Naive thymus-derived CD4-positive, alpha-beta T cell (primary cell): ENCODE data around the gene POLR2C. TPM values are rescaled to one million over a fixed set of nuclear protein-coding genes. Genes with fewer than 3 reads are reported as not detected.
A peak's percentile ranks its signal among the peaks of the same experiment; 100 is the strongest.
"Not testable (repeated sequence)": the region's sequence is repeated elsewhere in the genome, so short reads cannot be mapped to it uniquely, and the experiment has no call there.

Experiments used
- ATAC-seq: fragments of 150-1000 bp; cut with Tn5 transposase; 2 replicates; pipeline ENCODE4 v1.10.0; 2021; ENCODE audit warnings: mild to moderate bottlenecking, moderate library complexity
- CTCF ChIA-PET: fragments of 350-600 bp; sonication (Branson Sonifier 250); formaldehyde crosslinking; loops from one replicate; lab custom pipeline; 2021; ENCODE audit warnings: antibody characterized with exemption; lab: Charles Lee
- POLR2A ChIA-PET: fragments of 350-600 bp; sonication (Branson Sonifier 250); formaldehyde crosslinking; loops from one replicate; lab custom pipeline; 2021; ENCODE audit warnings: antibody characterized with exemption, inconsistent platforms; lab: Charles Lee
- DNase-seq, 9 donors: peaks; one replicate each; pipeline versions ENCODE4 v3.0.0 to v3.0.0-alpha.2; 2020 to 2022; ENCODE audit warnings: mixed read lengths in 1 of 9
- H3K27ac ChIP-seq: one replicate; pipeline ENCODE4 v1.7.0; 2013; ENCODE audit warnings: mild to moderate bottlenecking, low read depth, low read length, moderate library complexity
- H3K27me3 ChIP-seq, 2 donors: one replicate each; pipeline ENCODE4 v1.7.0; 2013; ENCODE audit warnings: low read length in 2 of 2, mild to moderate bottlenecking in 2 of 2, moderate library complexity in 2 of 2; ENCODE audit not compliant: control insufficient read depth in 2 of 2, insufficient read depth in 2 of 2
- H3K36me3 ChIP-seq, 3 experiments: 1 replicate in 2 of 3; 2 replicates in 1 of 3; pipeline ENCODE4 v1.7.0; 2013; ENCODE audit warnings: low read length in 3 of 3, mild to moderate bottlenecking in 3 of 3, moderate library complexity in 1 of 3; ENCODE audit not compliant: insufficient read depth in 3 of 3, control insufficient read depth in 2 of 3
- H3K4me1 ChIP-seq, 2 donors: one replicate each; pipeline ENCODE4 v1.7.0; 2013; ENCODE audit warnings: low read length in 2 of 2, mild to moderate bottlenecking in 2 of 2, moderate library complexity in 1 of 2; ENCODE audit not compliant: control insufficient read depth in 2 of 2, insufficient read depth in 2 of 2
- H3K4me3 ChIP-seq: 2 replicates; pipeline ENCODE4 v1.7.0; 2013; ENCODE audit warnings: mild to moderate bottlenecking, low read length
- H3K9me3 ChIP-seq, 3 experiments: 1 replicate in 2 of 3; 2 replicates in 1 of 3; pipeline ENCODE4 v1.7.0; 2013; ENCODE audit warnings: low read length in 3 of 3; ENCODE audit not compliant: control insufficient read depth in 2 of 3
- H3K27ac Mint-ChIP-seq, 9 donors: one replicate each; pipeline ENCODE4 v1.8.0; 2020 to 2022; ENCODE audit warnings: mixed read lengths in 9 of 9, mild to moderate bottlenecking in 8 of 9, moderate library complexity in 5 of 9, inconsistent platforms in 2 of 9
- H3K27me3 Mint-ChIP-seq, 5 donors: one replicate each; pipeline ENCODE4 v1.8.0; 2021 to 2022; ENCODE audit warnings: mixed read lengths in 5 of 5, mild to moderate bottlenecking in 1 of 5
- H3K36me3 Mint-ChIP-seq, 5 donors: one replicate each; pipeline ENCODE4 v1.8.0; 2020 to 2022; ENCODE audit warnings: mixed read lengths in 5 of 5, mild to moderate bottlenecking in 3 of 5, inconsistent platforms in 1 of 5
- H3K4me1 Mint-ChIP-seq, 7 donors: one replicate each; pipeline ENCODE4 v1.8.0; 2020 to 2022; ENCODE audit warnings: mixed read lengths in 7 of 7, mild to moderate bottlenecking in 3 of 7, inconsistent platforms in 1 of 7
- H3K4me3 Mint-ChIP-seq, 10 donors: one replicate each; pipeline ENCODE4 v1.8.0; 2020 to 2022; ENCODE audit warnings: mild to moderate bottlenecking in 10 of 10, mixed read lengths in 10 of 10, moderate library complexity in 6 of 10, inconsistent platforms in 2 of 10
- H3K9me3 Mint-ChIP-seq, 11 donors: one replicate each; pipeline ENCODE4 v1.8.0; 2020 to 2022; ENCODE audit warnings: mixed read lengths in 11 of 11, mild to moderate bottlenecking in 4 of 11, inconsistent platforms in 1 of 11, moderate library complexity in 1 of 11
- intact Hi-C, 2 donors: fragments of 100-400 bp; cut with micrococcal nuclease; formaldehyde crosslinking; loops; one replicate each; pipeline ENCODE4 v1.15.1; 2023
- polyA plus RNA-seq, 2 donors: library from polyadenylated mRNA; unstranded; fragments of 300-500 nt; fragmentation: Illumina TruSeq; gene quantifications; one replicate each; pipeline ENCODE4 v1.2.3, GENCODE V29; 2021
- total RNA-seq, 6 experiments: library from RNA in 5 of 6; stranded (reverse) in 5 of 6; gene quantifications; 1 replicate in 5 of 6; 2 replicates in 1 of 6; pipeline ENCODE4 v1.2.3 and lab custom pipeline; 2021 to 2026

POLR2C gene
- total and polyA plus RNA-seq, 7 experiments from 2014 or later = 45.0 to 96.3 (median 72.5) TPM

DNA sequence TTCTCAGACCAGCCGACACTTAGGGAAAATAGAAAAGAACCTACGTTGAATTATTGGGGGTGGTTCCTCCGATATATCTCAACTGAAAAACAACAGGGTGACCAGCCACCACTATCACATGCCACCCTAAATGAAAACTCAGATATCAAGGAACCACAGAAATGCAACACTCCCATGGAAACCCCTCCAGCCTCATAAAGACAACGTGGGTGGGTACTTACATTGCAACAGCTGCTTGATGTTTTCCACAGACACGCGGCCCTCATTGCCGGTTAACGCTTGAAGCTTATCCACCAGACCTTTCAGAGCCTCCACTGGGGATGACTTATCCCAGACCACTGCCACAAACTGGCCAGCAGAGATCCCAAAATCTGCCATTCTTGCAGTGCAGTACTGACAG is 21.9 kb upstream of the POLR2C start:
- H3K27ac ChIP-seq, H3K4me3 ChIP-seq, ATAC-seq, H3K27me3 Mint-ChIP-seq, H3K4me3 Mint-ChIP-seq, DNase-seq, H3K4me1 ChIP-seq, H3K27me3 ChIP-seq: not testable (repeated sequence)
- Histone ChIP-seq H3K9me3 (peaks cover 0 to 12% (median 0%) of the 10 kb centered on the region in 3 experiments), H3K36me3 (peaks cover 0 to 46% (median 3%) of the 10 kb centered on the region in 3 experiments)
- intact Hi-C loops = loop anchor here in 1 of 2 donors (10.0 kb wide), 1 partner anchor 506 kb away; the partner anchor contains the start of gene HERPUD1
- POLR2A ChIA-PET = interaction anchor here (1.3 kb wide), 1 partner anchor 22 kb away, joined by 8 read pairs; the partner anchor contains the start of gene POLR2C
- H3K9me3 Mint-ChIP-seq = peaks cover 0 to 15% (median 8%) of the 10 kb centered on the region in 11 donors
- CTCF ChIA-PET = interaction anchor here (0.6 kb wide), 1 partner anchor 426 kb away, joined by 4 read pairs; no protein-coding TSS in a partner anchor
- H3K36me3 Mint-ChIP-seq = peaks cover 16 to 46% (median 43%) of the 10 kb centered on the region in 5 donors
- H3K4me1 Mint-ChIP-seq = peaks cover 0 to 44% (median 18%) of the 10 kb centered on the region in 7 donors
- peak overlapping the region in 1 of 9 donors; percentile 58 for H3K27ac Mint-ChIP-seq

DNA sequence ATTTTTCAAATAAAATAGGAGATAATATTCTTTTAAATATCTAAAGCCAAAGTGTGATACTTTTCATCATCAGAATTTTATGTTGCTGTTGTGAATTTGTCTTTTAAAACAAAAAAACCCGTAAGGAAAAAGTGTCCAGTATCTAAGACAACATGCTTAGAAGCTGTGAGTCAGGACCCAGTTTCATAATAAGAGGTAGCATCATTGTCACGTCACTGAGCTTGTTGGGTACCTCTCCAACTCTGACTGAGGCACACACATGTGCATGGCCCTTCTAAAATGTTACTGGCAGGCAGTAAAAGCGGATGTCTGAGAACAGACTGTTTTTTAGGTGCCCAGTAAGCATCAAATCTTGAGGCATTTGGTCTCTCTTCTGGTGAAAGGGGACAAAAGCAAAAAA is 17.8 kb upstream of the POLR2C start:
- intact Hi-C loops = loop anchor here in 1 of 2 donors (10.0 kb wide), 1 partner anchor 510 kb away; the partner anchor contains the start of gene HERPUD1
- Histone ChIP-seq H3K27ac (no peak overlapping the region), H3K4me3 (no peak overlapping the region), H3K27me3 (no peaks in the 10 kb centered on the region), H3K36me3 (peaks cover 0 to 28% (median 0%) of the 10 kb centered on the region in 3 experiments), H3K4me1 (peaks cover 7 to 17% of the 10 kb centered on the region in 2 donors), H3K9me3 (peaks cover 0 to 12% (median 0%) of the 10 kb centered on the region in 3 experiments)
- CTCF ChIA-PET = interaction anchor here (3.1 kb wide), 1 partner anchor 27 kb away, joined by 22 read pairs; no protein-coding TSS in a partner anchor
- POLR2A ChIA-PET = interaction anchor here (1.1 to 1.7 kb wide), 3 partner anchors 18 to 86 kb away, joined by 3 to 5 read pairs (median 3); partner anchors contain the start of gene POLR2C
- Mint-ChIP-seq H3K4me3 (peak overlapping the region in 3 of 10 donors; percentile 23 to 71 (median 39)), H3K9me3 (peaks cover 0 to 13% (median 7%) of the 10 kb centered on the region in 11 donors), H3K27ac (peak overlapping the region in 1 of 9 donors; percentile 30), H3K4me1 (peaks cover 15 to 71% (median 39%) of the 10 kb centered on the region in 7 donors), H3K27me3 (no peaks in the 10 kb centered on the region), H3K36me3 (peaks cover 8 to 29% (median 23%) of the 10 kb centered on the region in 5 donors)
- no peak for DNase-seq
- no peak for ATAC-seq

DNA sequence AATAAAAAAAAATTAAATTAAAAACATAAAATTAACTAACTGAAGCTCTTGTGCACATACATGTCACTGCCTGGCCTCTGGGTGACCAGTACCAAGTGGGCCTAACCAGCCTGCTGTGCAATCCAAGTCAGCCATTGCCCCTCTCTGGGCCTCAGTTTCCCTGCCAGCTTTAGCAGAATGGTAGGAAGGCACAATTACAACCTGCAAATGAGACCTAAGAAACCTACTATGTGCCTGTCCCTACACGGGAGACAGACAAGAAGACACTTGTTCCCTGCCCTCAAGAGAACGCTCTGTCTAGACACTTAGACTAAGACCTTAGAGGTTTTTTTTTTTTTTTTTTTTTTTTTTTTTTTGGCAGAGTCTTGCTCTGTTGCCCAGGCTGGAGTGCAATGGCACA is 17.0 kb upstream of the POLR2C start:
- H3K9me3 Mint-ChIP-seq = peaks cover 0 to 6% (median under 1%) of the 10 kb centered on the region in 11 donors
- DNase-seq (no peak), ATAC-seq (no peak)
- no peaks in the 10 kb centered on the region for H3K27me3 Mint-ChIP-seq
- Histone ChIP-seq H3K36me3 (peaks cover 0 to 20% (median 0%) of the 10 kb centered on the region in 3 experiments), H3K27me3 (no peaks in the 10 kb centered on the region), H3K27ac (no peak overlapping the region), H3K9me3 (peaks cover 0 to 6% (median 0%) of the 10 kb centered on the region in 3 experiments), H3K4me3 (no peak overlapping the region), H3K4me1 (peaks cover 7 to 17% of the 10 kb centered on the region in 2 donors)
- POLR2A ChIA-PET = interaction anchor here (0.9 to 6.4 kb wide), 4 partner anchors 12 to 85 kb away, joined by 3 to 95 read pairs (median 4); partner anchors contain the start of gene POLR2C
- H3K36me3 Mint-ChIP-seq = peaks cover 2 to 21% (median 15%) of the 10 kb centered on the region in 5 donors
- CTCF ChIA-PET = interaction anchor here (3.1 kb wide), 1 partner anchor 28 kb away, joined by 22 read pairs; no protein-coding TSS in a partner anchor
- H3K4me3 Mint-ChIP-seq = peak overlapping the region in 5 of 10 donors; percentile 45 to 92 (median 78)
- no peak overlapping the region for H3K27ac Mint-ChIP-seq
- H3K4me1 Mint-ChIP-seq = peaks cover 15 to 74% (median 40%) of the 10 kb centered on the region in 7 donors
- intact Hi-C loops = loop anchor here in 1 of 2 donors (10.0 kb wide), 1 partner anchor 511 kb away; the partner anchor contains the start of gene HERPUD1

DNA sequence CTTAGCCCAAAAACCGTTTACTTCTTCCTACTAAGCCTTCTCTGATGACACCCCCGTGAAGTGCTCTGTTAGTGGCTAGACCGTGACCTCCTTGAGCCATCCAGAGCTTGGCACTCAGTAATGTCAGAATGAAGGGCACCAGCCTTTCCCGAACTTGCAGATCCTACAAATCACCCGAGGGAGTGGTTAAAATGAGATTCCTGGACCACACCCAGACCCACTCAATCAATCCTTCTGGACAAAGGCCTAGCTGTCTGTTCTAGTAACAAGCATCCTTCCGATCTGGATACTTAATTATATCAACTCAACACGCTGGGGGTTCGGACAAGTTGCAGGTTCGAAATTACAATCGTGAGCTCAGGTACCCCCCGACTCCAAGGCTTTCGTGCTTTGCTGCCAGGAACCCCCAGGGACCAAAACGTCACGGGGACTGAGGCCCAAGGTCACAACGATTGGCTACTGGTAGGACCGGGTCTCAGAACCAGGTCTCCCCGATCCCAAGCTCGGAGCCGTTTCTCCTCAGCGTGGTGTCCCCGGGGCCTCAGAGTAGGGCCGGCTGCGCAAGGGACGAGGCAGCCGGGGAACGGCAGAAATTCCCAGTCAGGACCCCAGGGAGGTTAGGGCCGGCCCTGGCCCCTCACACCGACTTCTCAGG is 15.8 kb upstream of the POLR2C start:
- POLR2A ChIA-PET = interaction anchor here (0.6 to 6.4 kb wide), 20 partner anchors 8 to 289 kb away, joined by 3 to 95 read pairs (median 6); partner anchors contain the start of genes ADGRG5, ARL2BP, DOK4 and KATNB1
- no peaks in the 10 kb centered on the region for H3K27me3 Mint-ChIP-seq
- peak overlapping the region; percentile 75 to 96 (median 90) for H3K27ac Mint-ChIP-seq
- peak overlapping the region; percentile 87 for H3K27ac ChIP-seq
- peaks cover 0 to 18% (median 0%) of the 10 kb centered on the region in 3 experiments for H3K36me3 ChIP-seq
- peaks cover 7 to 17% of the 10 kb centered on the region in 2 donors for H3K4me1 ChIP-seq
- peaks cover 0 to 2% (median 0%) of the 10 kb centered on the region in 11 donors for H3K9me3 Mint-ChIP-seq
- H3K27me3 ChIP-seq = no peaks in the 10 kb centered on the region
- CTCF ChIA-PET = interaction anchor here (0.5 to 3.1 kb wide), 6 partner anchors 13 to 147 kb away, joined by 3 to 22 read pairs (median 6); partner anchors contain the start of gene POLR2C
- intact Hi-C loops = loop anchor here (1.0 to 10.0 kb wide), 14 partner anchors 12 to 1184 kb away; partner anchors contain the start of genes KATNB1 (in 2 of the 2), POLR2C (in 2 of the 2), PSME3IP1 (in 2 of the 2) and RSPRY1 (in 2 of the 2)
- H3K4me1 Mint-ChIP-seq = peaks cover 15 to 66% (median 45%) of the 10 kb centered on the region in 7 donors
- no peaks in the 10 kb centered on the region for H3K9me3 ChIP-seq
- peak overlapping the region; percentile 84 for H3K4me3 ChIP-seq
- DNase-seq = peak in 2 of 9 donors; percentile 20 to 40
- H3K4me3 Mint-ChIP-seq = peak overlapping the region; percentile 90 to 97 (median 92)
- H3K36me3 Mint-ChIP-seq = peaks cover 4 to 11% (median 6%) of the 10 kb centered on the region in 5 donors
- peak; percentile 21 for ATAC-seq

DNA sequence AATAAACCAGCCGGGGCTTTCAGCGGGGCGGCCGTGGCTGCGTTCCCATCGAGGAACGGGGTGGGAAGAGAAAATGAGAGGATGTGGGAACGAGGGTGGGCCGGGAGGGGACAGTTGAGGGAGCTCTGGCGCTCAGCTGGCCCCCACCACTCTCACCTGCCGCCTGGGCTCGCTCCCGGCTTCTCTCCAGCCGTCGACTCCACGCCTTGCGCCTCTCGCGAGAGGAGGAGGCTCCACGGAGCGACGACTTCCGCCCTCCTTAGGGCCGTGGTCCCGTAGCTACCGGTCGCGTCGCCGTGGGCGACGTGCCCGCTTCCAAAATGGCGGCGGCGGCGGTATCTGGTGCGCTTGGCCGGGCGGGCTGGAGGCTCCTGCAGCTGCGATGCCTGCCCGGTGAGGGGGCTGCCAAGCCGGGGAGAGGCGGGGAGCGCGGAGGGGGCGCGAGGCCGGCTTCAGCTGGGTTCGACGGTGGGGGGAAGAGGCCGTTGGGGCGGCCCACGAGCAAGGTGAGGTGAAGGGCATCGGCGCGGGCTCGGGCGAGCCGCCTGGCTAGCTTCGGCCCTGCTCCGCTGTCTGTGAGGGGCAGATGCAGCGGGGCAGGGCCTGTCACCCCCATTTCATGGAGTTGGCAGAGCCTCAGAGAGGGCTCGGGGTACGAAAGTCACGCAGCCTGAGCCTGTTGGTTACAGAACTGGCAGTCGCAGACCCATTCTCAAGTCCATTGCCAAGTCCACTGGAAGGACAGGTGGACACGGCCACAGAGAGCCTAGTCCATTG is 15.1 kb upstream of the POLR2C start, which contains the start of the genes CIAPIN1 and COQ9:
Gene CIAPIN1, minus strand, starts transcription at position 200 of the 777 bp plus-strand sequence. CDS start 6,457 bp downstream, outside the sequence.
Gene COQ9, plus strand, starts transcription at position 294 of the 777 bp plus-strand sequence. Its CDS starts 27 bp downstream, at position 321.
- Mint-ChIP-seq H3K4me3 (peak within 1 kb of the TSS; percentile 90 to 97 (median 92)), H3K36me3 (peaks cover 4 to 9% (median 5%) of the 10 kb centered on the region in 5 donors), H3K27ac (peak within 1 kb of the TSS; percentile 75 to 96 (median 90)), H3K27me3 (no peaks in the 10 kb centered on the region), H3K4me1 (peaks cover 15 to 64% (median 45%) of the 10 kb centered on the region in 7 donors), H3K9me3 (peaks cover 0 to 2% (median 0%) of the 10 kb centered on the region in 11 donors)
- Histone ChIP-seq H3K4me3 (peak within 1 kb of the TSS; percentile 84), H3K4me1 (peaks cover 7 to 17% of the 10 kb centered on the region in 2 donors), H3K36me3 (peaks cover 0 to 24% (median 3%) of the 10 kb centered on the region in 3 experiments), H3K9me3 (no peaks in the 10 kb centered on the region), H3K27ac (peak within 1 kb of the TSS; percentile 87), H3K27me3 (no peaks in the 10 kb centered on the region)
- CTCF ChIA-PET = interaction anchor here (0.5 to 3.1 kb wide), 6 partner anchors 12 to 147 kb away, joined by 3 to 22 read pairs (median 6); partner anchors contain the start of gene POLR2C
- peak; percentile 83 to 94 (median 88) for DNase-seq
- POLR2A ChIA-PET = interaction anchor here (0.6 to 6.4 kb wide), 22 partner anchors 9 to 288 kb away, joined by 3 to 95 read pairs (median 6); partner anchors contain the start of genes ADGRG5, ARL2BP, DOK4 and KATNB1
- intact Hi-C loops = loop anchor here (1.0 to 10.0 kb wide), 14 partner anchors 13 to 1183 kb away; partner anchors contain the start of genes KATNB1 (in 2 of the 2), POLR2C (in 2 of the 2), PSME3IP1 (in 2 of the 2) and RSPRY1 (in 2 of the 2)
- peak; percentile 99 for ATAC-seq
